Mesenteric fat pad (tissue), 1 donor: ENCODE results near the gene PCDHA1. TPM values are rescaled to one million over a fixed set of nuclear protein-coding genes. Genes with fewer than 3 reads are reported as not detected.

ENCODE experiments used
- DNase-seq: peaks from one replicate; pipeline ENCODE4 v3.0.0-alpha.2; 2020; ENCODE audit warnings: low spot score
- total RNA-seq: library from RNA; stranded (reverse); fragmentation: NEBNext Ultra II Directional; extraction: Animal tissue kit (Norgen Biotek cat#: 25700); gene quantifications from one replicate; pipeline ENCODE4 v1.2.1, GENCODE V29; 2021
- donor health status: DM: yes; HTN: yes; CAD: no.

PCDHA1 gene
- total RNA-seq, 1 donor from 2014 or later = not detected

DNA sequence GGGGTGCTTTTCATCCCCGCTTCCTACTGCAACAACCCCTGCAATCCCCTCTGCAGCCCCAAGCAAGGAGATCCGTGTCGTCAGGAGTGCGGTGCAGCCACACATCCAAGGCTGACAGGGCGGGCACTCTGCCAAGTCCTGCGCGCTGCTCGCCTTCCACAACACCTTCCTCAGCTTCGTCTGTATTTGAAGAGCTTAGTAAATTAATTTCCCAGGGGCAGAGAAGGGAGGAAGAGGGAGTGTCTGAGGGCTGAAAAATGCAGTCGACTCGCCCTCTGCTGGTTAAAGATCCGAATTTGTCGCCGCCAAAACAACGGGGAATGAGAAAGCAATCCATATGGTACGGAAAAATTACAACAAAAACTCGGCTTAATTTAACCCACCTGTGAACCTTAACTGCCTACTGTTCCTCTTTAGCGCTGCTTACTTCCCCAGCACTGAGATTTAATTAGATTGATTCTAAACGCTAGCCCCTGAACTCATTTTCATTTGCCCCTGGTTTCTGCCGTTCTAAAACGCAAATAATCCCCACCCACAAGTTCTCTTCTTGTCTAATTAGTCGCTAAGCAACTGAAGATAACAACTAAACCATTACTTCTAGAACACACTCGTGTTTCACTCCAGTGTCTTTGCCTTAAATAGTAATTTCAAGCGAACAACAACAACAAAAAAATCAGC lies 254.3 kb downstream of the PCDHA1 start:
- no peak for DNase-seq

DNA sequence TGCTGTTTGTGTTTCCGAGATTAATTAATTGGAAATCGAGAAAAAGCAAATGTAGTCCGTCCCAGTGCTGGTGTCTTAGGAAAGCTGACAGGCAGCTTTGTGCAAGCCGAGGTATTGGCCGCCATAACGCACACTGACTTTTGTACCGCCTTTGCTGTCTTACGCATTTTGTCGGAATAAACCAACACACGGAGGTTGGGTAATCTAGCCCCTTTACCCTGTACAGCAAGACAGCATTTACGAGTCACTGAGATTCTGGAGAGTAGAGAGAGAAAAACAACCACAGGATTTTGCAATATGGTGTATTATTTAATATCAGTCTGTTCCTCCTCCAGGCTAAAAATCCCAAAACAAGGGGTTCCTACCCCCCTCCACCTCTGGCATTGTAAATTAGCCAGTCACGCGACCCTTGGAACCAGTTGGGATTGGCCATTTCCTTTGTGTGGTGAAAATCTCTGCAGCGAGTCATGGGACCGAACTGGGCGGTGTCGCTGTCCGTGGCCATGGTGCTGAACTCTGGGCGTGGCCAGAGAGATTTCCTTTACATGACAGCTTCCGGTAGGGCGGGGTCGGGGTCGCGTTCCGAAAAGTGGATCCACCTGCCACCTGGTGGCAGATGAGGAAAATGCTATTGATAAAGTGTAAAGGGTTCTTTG lies 255.0 kb downstream of the PCDHA1 start:
- DNase-seq = peak; percentile 92

DNA sequence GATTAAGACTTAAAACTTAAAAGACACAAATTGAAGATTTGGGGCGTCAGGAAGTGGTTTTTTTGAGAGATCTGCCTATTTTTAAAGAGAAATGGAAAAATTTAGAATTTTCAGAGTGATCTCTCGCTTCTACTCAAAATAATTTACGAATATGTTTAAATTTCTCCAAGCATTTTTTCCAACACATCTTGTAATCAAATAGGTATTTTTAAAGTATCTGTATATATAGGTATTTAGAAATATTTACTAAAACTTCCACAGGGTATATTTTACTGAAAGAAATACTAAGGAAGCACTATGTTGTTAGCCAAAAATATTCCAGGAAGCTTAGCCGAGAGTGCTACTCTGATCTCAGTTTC lies 255.5 kb downstream of the PCDHA1 start:
- no peak for DNase-seq

DNA sequence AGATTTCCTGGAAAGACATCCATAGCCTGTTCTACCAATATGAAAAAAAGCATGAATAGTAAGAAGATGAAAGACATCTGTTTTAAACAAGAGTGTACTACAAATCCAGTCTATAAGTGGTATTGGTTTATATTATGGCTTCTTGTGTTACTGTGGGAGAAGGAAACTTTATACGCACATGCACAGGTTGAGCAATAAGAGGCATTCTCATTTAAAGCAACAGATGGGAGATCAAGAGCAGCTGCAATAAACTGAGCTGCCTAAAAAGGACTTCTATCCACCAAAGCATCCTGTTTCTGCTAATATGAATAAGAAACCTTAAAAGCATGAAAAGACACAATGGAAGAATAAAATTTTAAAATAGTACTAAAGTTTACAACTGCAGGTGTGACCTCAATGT lies 256.6 kb downstream of the PCDHA1 start:
- no peak for DNase-seq

DNA sequence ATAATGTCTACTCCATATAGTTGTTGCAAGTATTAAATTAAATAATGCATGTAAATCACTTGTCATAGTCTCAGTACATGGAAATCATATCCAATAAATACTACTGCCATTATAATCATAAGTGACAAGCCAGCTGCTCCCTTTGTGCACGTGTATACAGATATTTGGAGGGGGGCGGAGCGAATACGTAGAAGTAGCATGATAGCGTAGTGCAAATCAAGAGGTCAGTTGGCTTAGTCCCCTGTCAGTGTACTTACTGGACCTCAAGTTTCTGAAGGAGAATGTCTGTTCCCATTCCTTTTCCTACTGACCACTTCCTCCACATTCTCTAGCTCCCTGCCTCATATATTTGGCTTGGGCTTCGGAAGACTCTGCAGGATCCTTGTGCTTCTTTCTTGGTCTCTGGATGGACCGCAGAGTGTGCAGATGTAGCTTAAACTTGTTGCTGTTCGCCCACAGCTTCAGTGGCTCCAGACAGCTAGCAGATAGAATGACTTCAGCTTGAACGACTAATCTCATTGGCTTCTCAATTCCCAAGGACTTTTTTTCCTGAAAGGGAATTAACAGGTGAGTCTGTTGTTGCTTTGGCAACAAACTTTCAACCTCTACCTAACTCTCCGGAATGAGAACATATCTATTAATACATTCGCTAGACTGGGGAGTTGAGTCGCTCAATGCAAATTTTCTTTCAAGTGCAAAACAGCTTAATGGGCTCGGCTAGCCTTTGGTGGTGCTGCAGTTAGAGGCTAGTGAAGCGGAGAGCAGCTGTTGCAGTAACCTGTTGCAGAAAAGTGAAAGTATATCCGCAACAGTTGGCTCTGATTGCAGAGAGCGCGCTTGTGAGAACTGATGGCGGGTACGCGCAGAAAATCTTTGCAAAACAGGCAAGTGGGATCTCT lies 264.9 kb downstream of the PCDHA1 start, which contains the start of gene PCDHB1:
Gene PCDHB1 (plus strand): TSS at position 753 of the 899 bp plus-strand sequence. CDS start 97 bp downstream, at position 850.
- DNase-seq = no peak

DNA sequence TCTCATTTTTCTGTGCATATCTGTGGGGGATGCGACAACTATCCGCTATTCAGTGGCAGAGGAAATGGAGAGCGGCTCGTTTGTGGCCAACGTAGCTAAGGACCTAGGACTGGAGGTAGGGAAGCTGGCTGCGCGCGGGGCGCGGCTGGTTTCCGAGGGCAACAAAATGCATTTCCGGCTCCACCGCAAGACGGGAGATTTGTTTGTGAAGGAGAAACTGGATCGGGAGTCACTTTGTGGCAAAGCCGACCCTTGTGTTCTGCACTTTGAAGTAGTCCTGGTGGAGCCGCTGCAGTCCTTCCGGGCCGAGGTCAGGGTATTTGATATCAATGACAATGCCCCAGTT lies 265.6 kb downstream of the PCDHA1 start:
- no peak for DNase-seq

Other genes with a start within 250 kb of the PCDHA1 start
- 22.5 TPM for gene EIF4EBP3, start 238.5 kb upstream of the PCDHA1 start, total RNA-seq
- 34.4 TPM for gene SRA1, start 228.7 kb upstream of the PCDHA1 start, total RNA-seq
- 21.5 TPM for gene APBB3, start 221.5 kb upstream of the PCDHA1 start, total RNA-seq
- 71.9 TPM for gene SLC35A4, start 221.3 kb upstream of the PCDHA1 start, total RNA-seq
- 224 TPM for gene CD14, start 153.0 kb upstream of the PCDHA1 start, total RNA-seq
- gene TMCO6, start 146.7 kb upstream of the PCDHA1 start, total RNA-seq = 9.6 TPM
- gene NDUFA2, start 138.5 kb upstream of the PCDHA1 start, total RNA-seq = 57.3 TPM
- 66.4 TPM for gene IK, start 138.3 kb upstream of the PCDHA1 start, total RNA-seq
- gene WDR55, start 121.2 kb upstream of the PCDHA1 start, total RNA-seq = 23.4 TPM
- 1.00 TPM for gene DND1, start 112.6 kb upstream of the PCDHA1 start, total RNA-seq
- gene HARS1, start 94.8 kb upstream of the PCDHA1 start, total RNA-seq = 50.7 TPM
- 15.9 TPM for gene HARS2, start 94.7 kb upstream of the PCDHA1 start, total RNA-seq
- 37.9 TPM for gene ZMAT2, start 85.7 kb upstream of the PCDHA1 start, total RNA-seq
- not detected for gene PCDHA2, start 8.7 kb downstream of the PCDHA1 start, total RNA-seq
- 0.29 TPM for gene PCDHA3, start 14.9 kb downstream of the PCDHA1 start, total RNA-seq
- 0.32 TPM for gene PCDHA4, start 20.9 kb downstream of the PCDHA1 start, total RNA-seq
- 0.10 TPM for gene PCDHA5, start 35.5 kb downstream of the PCDHA1 start, total RNA-seq
- 0.32 TPM for gene PCDHA6, start 41.8 kb downstream of the PCDHA1 start, total RNA-seq
- 0.22 TPM for gene PCDHA7, start 48.1 kb downstream of the PCDHA1 start, total RNA-seq
- 0.19 TPM for gene PCDHA8, start 55.0 kb downstream of the PCDHA1 start, total RNA-seq
- 0.22 TPM for gene PCDHA9, start 62.2 kb downstream of the PCDHA1 start, total RNA-seq
- gene PCDHA10, start 69.8 kb downstream of the PCDHA1 start, total RNA-seq = 1.8 TPM
- gene PCDHA11, start 82.8 kb downstream of the PCDHA1 start, total RNA-seq = 0.26 TPM
- 0.29 TPM for gene PCDHA12, start 89.2 kb downstream of the PCDHA1 start, total RNA-seq
- gene PCDHA13, start 96.0 kb downstream of the PCDHA1 start, total RNA-seq = 0.58 TPM
- 0.61 TPM for gene PCDHAC1, start 140.2 kb downstream of the PCDHA1 start, total RNA-seq
- gene PCDHAC2, start 180.3 kb downstream of the PCDHA1 start, total RNA-seq = 1.1 TPM